Vagina (tissue), 2 donors: ENCODE data around the gene SLC12A4.

Source experiments
- CTCF ChIP-seq, 3 experiments: fragments of 450-650 bp in 2 of 3; fragments of 200-600 bp in 1 of 3; sonication (generic) in 1 of 3; IDR thresholded peaks; one replicate each; pipeline ENCODE4 v1.5.1; 2017 to 2019; ENCODE audit warnings: antibody characterized with exemption in 3 of 3, mild to moderate bottlenecking in 2 of 3, moderate library complexity in 2 of 3
- POLR2A ChIP-seq, 2 donors: fragments of 450-650 bp; IDR thresholded peaks; one replicate each; pipeline ENCODE4 v1.6.1; 2017; ENCODE audit warnings: antibody characterized with exemption in 2 of 2, mild to moderate bottlenecking in 2 of 2, moderate library complexity in 2 of 2

- TF ChIP-seq POLR2A (IDR thresholded peaks at IDR 0.05) (no peak), CTCF (IDR thresholded peaks at IDR 0.05) (no peak)
Measured at GRCh38 chr16:67897231-67897630, 71.2 kb downstream of the SLC12A4 start.
